Stomach smooth muscle (tissue), 2 donors: Measurements from ENCODE around the gene CACNG5.

Experiments
- H3K27ac ChIP-seq: one replicate; pipeline ENCODE4 v1.7.0; 2013; ENCODE audit warnings: mild to moderate bottlenecking, low read length, inconsistent platforms
- H3K27me3 ChIP-seq, 2 donors: one replicate each; pipeline ENCODE4 v1.7.0; 2013; ENCODE audit warnings: low read length in 2 of 2; ENCODE audit not compliant: insufficient read depth in 2 of 2, control insufficient read depth in 1 of 2
- H3K36me3 ChIP-seq, 2 donors: one replicate each; pipeline ENCODE4 v1.7.0; 2013; ENCODE audit warnings: low read length in 2 of 2; ENCODE audit not compliant: control insufficient read depth in 2 of 2, insufficient read depth in 2 of 2
- H3K4me1 ChIP-seq: one replicate; pipeline ENCODE4 v1.7.0; 2013; ENCODE audit warnings: low read length; ENCODE audit not compliant: control insufficient read depth, insufficient read depth
- H3K4me3 ChIP-seq, 2 donors: one replicate each; pipeline ENCODE4 v1.7.0; 2013; ENCODE audit warnings: low read length in 2 of 2
- H3K9ac ChIP-seq, 2 donors: one replicate each; pipeline ENCODE4 v1.7.0; 2013; ENCODE audit warnings: low read length in 2 of 2, mild to moderate bottlenecking in 1 of 2
- H3K9me3 ChIP-seq, 2 donors: one replicate each; pipeline ENCODE4 v1.7.0; 2013; ENCODE audit warnings: low read length in 2 of 2; ENCODE audit not compliant: control insufficient read depth in 2 of 2
- donor health status: healthy.
- donor health status: Pancreatic carcinoma.

Gene CACNG5

DNA sequence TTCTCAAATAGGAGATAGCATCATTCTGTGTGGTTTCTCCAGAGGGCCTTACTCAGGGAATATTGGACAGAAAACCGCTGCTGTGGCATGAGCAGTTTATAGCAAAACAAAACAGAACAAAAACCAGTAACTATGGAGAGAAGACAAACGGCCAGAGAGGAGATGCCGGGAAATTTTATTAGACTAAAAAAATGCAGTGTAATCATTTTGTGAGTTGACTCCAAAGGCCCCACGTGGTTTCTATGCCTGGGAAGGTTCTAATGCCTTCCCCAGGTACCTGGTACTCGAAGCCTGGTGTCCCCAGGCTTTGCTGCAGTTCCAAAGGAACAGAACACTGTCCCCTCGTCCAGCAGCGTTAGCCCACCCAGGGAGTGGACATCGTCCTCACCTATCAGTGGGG, 12.9 kb upstream of the CACNG5 start:
- Histone ChIP-seq H3K4me3 (no peak overlapping the region), H3K9ac (no peak overlapping the region), H3K36me3 (no peaks in the 10 kb centered on the region), H3K9me3 (peaks cover 2 to 7% of the 10 kb centered on the region in 2 donors), H3K27ac (no peak overlapping the region), H3K27me3 (peaks cover 3 to 5% of the 10 kb centered on the region in 2 donors), H3K4me1 (no peaks in the 10 kb centered on the region)

DNA sequence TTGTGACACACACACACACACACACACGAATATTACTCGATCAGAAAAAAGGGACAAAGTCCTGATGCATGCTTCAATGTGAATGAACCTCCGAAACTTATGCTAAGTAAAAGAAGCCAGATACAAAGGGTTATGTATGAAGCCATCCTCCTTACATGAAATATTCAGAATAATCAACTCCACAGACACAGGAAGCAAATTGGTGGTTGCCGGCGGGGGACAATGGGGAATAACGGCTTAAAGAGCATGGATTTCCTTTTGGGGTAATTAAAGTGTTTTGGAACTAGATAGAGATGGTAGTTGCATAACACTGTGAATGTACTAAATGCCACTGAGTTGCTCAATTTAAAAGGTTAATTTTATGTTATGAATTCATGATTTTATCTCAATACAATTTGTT, 8.1 kb upstream of the CACNG5 start:
- Histone ChIP-seq H3K27ac (no peak overlapping the region), H3K9ac (no peak overlapping the region), H3K27me3 (peaks cover 7 to 15% of the 10 kb centered on the region in 2 donors), H3K9me3 (peaks cover 0 to 2% of the 10 kb centered on the region in 2 donors), H3K4me3 (no peak overlapping the region), H3K4me1 (no peaks in the 10 kb centered on the region), H3K36me3 (no peaks in the 10 kb centered on the region)

DNA sequence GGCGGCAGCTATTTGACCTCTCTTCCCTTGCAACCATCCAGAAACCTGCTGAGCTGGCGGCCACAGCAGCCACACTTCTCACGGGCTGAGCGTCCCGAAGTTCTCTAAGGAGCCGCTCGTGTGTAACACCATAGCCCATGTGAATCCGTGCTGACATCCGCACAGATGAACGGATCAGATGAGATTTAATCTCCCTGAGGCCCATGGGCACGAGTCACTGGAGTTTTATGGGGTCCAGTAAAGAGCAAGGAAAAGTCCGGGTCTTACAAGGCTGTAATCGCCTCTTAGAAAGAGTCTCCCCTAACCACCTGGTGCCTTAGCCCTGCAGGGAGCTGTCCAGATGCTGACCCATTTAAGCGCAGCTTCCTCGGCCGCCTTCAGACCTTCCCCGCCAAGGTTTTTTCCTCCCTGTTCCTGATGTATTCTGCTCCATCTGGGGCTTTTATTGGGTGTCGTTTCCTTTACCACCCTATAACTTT, 5.5 kb upstream of the CACNG5 start:
- H3K36me3 ChIP-seq = no peaks in the 10 kb centered on the region
- H3K4me3 ChIP-seq = no peak overlapping the region
- H3K9ac ChIP-seq = no peak overlapping the region
- peaks cover 0 to 2% of the 10 kb centered on the region in 2 donors for H3K9me3 ChIP-seq
- H3K27me3 ChIP-seq = peaks cover 14 to 32% of the 10 kb centered on the region in 2 donors
- no peak overlapping the region for H3K27ac ChIP-seq
- no peaks in the 10 kb centered on the region for H3K4me1 ChIP-seq

DNA sequence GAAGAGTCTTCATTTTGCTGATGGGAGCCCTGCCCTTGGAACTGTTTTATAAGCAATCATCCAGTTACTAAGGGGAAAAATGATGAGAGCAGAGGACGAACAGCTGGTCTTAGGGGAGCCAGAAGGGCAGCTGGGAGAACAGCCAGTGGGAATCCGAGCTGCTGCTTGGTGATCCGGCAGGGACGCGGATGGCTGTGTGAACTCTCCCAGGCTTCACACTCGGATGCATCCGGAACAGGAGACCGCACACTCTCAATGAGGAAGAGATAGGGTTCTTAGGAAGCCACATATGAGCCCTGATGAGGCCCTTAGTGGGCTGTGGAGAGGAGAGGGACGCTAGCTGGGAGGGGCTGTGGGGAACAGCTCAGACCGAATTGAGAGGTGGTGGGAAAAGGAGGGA, 5.0 kb upstream of the CACNG5 start:
- H3K9ac ChIP-seq = no peak overlapping the region
- no peak overlapping the region for H3K27ac ChIP-seq
- H3K9me3 ChIP-seq = peaks cover 0 to 2% of the 10 kb centered on the region in 2 donors
- peaks cover 19 to 32% of the 10 kb centered on the region in 2 donors for H3K27me3 ChIP-seq
- H3K36me3 ChIP-seq = no peaks in the 10 kb centered on the region
- H3K4me1 ChIP-seq = no peaks in the 10 kb centered on the region
- H3K4me3 ChIP-seq = no peak overlapping the region

DNA sequence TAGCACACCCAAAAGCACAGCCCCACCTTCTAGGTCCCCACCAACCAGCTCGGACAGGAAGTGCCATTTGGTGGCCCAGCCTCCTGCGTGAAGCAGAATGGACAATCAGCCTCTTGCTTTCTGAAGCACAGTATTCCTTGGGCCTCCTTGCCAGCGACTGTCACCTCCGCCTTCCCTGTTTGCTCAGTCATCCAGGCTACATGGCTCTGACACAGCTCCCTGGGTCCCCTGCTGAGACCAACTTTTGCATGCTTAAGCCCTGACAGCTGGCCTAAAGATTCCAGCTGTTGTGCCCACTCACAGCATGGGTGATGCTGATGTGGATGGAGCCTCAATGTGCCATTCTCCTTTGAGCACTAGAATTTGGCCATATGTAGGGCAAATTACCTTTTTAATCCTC, 4.5 kb upstream of the CACNG5 start:
- Histone ChIP-seq H3K9me3 (peaks cover 0 to 2% of the 10 kb centered on the region in 2 donors), H3K4me3 (no peak overlapping the region), H3K27me3 (peaks cover 25 to 34% of the 10 kb centered on the region in 2 donors), H3K27ac (no peak overlapping the region), H3K9ac (no peak overlapping the region), H3K36me3 (no peaks in the 10 kb centered on the region), H3K4me1 (no peaks in the 10 kb centered on the region)

DNA sequence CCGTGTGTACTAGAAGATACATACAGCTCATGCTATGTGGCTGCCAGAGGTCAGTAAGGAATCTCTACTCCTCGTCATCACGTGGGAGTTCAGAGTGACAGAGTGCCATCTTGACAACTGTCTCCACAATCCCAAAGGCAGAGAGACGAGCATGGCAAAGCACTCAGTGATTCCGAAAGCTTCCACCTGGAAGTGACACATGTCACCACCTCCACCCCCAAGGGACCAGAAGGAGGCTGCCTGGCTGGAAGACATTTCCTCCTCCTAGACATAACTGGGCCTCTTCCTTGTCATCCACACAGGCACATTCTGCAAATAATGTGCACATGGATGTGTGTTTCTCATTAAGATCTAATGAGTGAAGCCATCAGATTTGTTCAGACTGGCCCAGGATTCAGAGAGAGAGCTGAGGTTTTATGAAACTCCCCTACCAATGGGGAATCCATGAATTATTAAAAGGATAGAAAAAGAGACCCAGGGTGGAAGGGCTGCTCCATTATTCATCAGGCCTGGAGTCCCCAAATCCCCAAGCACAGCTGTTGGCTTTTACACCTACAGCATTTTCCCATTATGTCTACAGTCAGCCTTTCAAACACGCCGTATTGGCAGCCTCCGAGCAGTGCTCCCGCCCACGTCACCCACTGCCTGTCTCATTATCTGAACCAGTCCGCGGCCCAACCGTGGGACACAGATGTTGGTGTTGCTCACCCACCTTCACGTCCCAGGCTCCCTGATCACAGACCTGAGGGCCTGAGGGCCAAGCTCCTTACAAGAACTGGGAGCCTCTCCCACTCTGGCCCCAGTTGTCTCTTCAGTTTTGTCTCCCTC, 3.3 kb upstream of the CACNG5 start:
- Histone ChIP-seq H3K4me1 (no peaks in the 10 kb centered on the region), H3K27ac (no peak overlapping the region), H3K9ac (no peak overlapping the region), H3K27me3 (peaks cover 33 to 45% of the 10 kb centered on the region in 2 donors), H3K9me3 (no peaks in the 10 kb centered on the region), H3K4me3 (no peak overlapping the region), H3K36me3 (no peaks in the 10 kb centered on the region)

DNA sequence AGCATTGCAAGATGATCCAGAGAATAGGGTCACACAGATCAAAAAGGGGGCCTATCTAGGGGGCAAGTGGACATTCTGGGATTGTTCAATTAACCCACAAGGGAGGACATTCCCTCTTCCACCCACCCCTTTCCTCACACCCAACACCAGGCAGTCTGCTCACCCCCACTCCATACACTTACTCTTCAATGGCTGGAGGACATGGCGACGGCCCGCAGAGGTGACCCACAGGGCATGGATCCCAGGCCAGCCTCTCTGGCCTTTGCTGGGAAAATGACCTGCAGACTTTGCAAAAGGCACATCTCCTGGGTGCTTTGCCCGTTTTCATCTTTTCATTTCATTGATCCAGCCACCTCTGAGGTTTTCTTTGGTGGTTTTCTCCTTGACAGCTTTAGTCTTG, 1.7 kb upstream of the CACNG5 start:
- H3K9ac ChIP-seq = no peak overlapping the region
- no peaks in the 10 kb centered on the region for H3K9me3 ChIP-seq
- no peak overlapping the region for H3K4me3 ChIP-seq
- no peak overlapping the region for H3K27ac ChIP-seq
- H3K36me3 ChIP-seq = no peaks in the 10 kb centered on the region
- H3K4me1 ChIP-seq = no peaks in the 10 kb centered on the region
- H3K27me3 ChIP-seq = peaks cover 33 to 52% of the 10 kb centered on the region in 2 donors

DNA sequence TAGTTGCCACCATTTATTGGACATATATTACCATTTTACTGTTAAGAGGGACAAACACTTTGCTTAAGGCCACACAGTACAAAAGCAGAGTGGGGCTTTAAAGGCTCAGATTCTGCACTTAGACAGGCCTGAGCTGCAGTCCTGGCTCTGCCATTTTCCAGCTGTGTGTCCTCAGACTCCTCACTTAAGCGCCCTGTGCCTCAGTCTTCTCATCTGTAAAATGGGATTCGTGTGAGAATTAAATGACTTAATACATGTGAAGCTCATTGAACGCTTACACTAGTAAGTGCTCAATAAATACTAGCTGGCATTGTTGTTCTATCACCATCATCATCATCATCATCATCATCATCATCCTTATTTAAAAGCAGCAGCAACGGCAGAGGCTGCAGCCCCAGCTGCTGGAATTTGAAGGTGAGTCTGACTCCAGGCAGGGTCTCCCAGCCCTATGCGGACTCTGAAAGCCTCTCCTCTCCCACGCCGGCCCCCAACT, 445 bp upstream of the CACNG5 start:
- no peak overlapping the region for H3K27ac ChIP-seq
- H3K9ac ChIP-seq = no peak overlapping the region
- peaks cover 31 to 51% of the 10 kb centered on the region in 2 donors for H3K27me3 ChIP-seq
- H3K36me3 ChIP-seq = no peaks in the 10 kb centered on the region
- H3K9me3 ChIP-seq = no peaks in the 10 kb centered on the region
- H3K4me1 ChIP-seq = no peaks in the 10 kb centered on the region
- H3K4me3 ChIP-seq = no peak overlapping the region

DNA sequence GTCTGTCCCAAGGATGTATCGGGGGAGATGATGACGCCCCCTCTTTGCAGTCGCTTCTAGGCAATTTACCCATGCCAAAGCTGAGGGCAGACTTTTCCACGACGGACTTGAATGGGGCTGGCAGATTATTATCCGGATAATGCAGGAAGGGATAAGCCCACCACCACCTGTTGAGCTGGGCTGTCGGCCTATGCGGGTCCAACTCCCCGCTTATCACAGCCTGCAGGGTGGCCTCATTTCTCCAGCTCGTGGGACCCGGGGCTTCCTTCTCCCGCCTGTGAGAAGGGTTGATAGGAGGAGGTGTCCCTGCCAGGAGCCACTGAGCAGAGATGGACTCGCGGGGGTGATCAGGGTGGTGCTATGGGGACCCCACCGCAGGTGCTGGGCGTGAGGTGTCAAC, 559 bp downstream of the CACNG5 start:
- H3K27me3 ChIP-seq = peaks cover 28 to 53% of the 10 kb centered on the region in 2 donors
- H3K4me3 ChIP-seq = no peak overlapping the region
- no peak overlapping the region for H3K27ac ChIP-seq
- H3K9ac ChIP-seq = no peak overlapping the region
- H3K9me3 ChIP-seq = no peaks in the 10 kb centered on the region
- no peaks in the 10 kb centered on the region for H3K36me3 ChIP-seq
- H3K4me1 ChIP-seq = no peaks in the 10 kb centered on the region

DNA sequence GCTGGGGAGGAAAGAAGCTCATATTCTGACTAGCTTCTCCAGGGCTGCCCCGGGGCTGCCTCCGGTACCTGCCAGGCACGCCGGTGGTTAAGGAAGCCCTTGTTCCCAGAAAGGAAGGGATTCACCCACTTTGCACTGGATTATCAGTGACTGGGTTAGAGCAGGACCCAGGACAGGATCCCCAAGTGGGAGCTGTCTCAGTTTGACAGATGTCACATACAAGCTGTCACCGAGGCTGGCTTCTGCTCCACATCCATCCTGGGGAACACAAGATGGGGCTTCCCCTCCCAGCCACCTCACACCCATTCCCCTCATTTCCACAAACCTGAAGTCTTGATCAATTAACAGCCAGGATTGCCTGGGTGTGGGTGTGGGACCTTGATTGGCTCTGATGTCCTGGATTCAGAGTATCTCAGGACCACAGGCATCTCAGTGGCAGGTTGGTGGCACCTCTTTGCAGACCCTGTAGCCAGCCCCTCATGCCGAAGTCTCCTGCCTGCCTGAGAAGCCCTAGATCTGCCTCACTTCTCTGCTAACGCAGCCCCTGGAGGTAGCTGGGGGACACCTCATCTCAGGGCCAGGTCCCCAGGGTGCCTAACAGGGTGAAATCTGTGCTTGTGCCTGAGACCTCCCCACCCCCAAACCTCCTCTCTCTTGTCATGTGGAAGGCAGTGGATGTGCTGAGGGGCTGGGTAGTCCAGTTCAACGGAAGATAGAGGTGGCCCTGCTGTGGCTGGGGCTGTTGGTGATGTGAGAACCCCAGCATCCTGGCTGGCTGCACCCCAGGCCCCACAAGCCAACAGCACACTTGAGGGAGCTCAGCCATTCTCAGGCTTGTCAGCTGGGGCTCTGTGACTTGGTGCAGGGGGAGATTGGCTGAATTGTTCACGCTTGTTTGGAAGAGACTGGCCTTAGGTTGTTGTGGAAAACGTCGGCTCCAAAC, 1.4 kb downstream of the CACNG5 start:
- H3K9me3 ChIP-seq = no peaks in the 10 kb centered on the region
- no peaks in the 10 kb centered on the region for H3K36me3 ChIP-seq
- H3K27me3 ChIP-seq = peaks cover 29 to 54% of the 10 kb centered on the region in 2 donors
- no peak overlapping the region for H3K4me3 ChIP-seq
- no peak overlapping the region for H3K27ac ChIP-seq
- H3K9ac ChIP-seq = no peak overlapping the region
- H3K4me1 ChIP-seq = no peaks in the 10 kb centered on the region
